GM12891 (cell line): ENCODE results near the gene CCDC8.

Source experiments
- DNase-seq: peaks from one replicate; pipeline ENCODE4 v3.0.0; 2011; ENCODE audit warnings: low spot score; ENCODE audit not compliant: insufficient read length
- FAIRE-seq: peaks from 2 replicates; lab custom pipeline; 2011; peaks lifted over from hg19 to GRCh38; lab: Jason Lieb, UNC
- PAX5 ChIP-seq: IDR thresholded peaks from 2 replicates; pipeline ENCODE4 v1.6.1; 2011; ENCODE audit warnings: low read length, moderate library complexity, mild to moderate bottlenecking; ENCODE audit not compliant: insufficient read depth, severe bottlenecking
- POLR2A ChIP-seq: IDR thresholded peaks from 2 replicates; pipeline ENCODE4 v1.6.1; 2011; ENCODE audit warnings: low read depth, low read length, control low read depth
- POLR2AphosphoS5 ChIP-seq: IDR thresholded peaks from 2 replicates; pipeline ENCODE4 v1.6.1; 2011; ENCODE audit warnings: low read depth, low read length, control low read depth
- POU2F2 ChIP-seq: IDR thresholded peaks from 2 replicates; pipeline ENCODE4 v1.6.1; 2011; ENCODE audit warnings: low read depth, mild to moderate bottlenecking, control low read depth, low read length, moderate library complexity
- SPI1 ChIP-seq: IDR thresholded peaks from 2 replicates; pipeline ENCODE4 v1.6.1; 2011; ENCODE audit warnings: low read depth, low read length, control low read depth
- TAF1 ChIP-seq: IDR thresholded peaks from 2 replicates; pipeline ENCODE4 v1.6.1; 2011; ENCODE audit warnings: low read depth, low read length, control low read depth

CCDC8 gene

DNA sequence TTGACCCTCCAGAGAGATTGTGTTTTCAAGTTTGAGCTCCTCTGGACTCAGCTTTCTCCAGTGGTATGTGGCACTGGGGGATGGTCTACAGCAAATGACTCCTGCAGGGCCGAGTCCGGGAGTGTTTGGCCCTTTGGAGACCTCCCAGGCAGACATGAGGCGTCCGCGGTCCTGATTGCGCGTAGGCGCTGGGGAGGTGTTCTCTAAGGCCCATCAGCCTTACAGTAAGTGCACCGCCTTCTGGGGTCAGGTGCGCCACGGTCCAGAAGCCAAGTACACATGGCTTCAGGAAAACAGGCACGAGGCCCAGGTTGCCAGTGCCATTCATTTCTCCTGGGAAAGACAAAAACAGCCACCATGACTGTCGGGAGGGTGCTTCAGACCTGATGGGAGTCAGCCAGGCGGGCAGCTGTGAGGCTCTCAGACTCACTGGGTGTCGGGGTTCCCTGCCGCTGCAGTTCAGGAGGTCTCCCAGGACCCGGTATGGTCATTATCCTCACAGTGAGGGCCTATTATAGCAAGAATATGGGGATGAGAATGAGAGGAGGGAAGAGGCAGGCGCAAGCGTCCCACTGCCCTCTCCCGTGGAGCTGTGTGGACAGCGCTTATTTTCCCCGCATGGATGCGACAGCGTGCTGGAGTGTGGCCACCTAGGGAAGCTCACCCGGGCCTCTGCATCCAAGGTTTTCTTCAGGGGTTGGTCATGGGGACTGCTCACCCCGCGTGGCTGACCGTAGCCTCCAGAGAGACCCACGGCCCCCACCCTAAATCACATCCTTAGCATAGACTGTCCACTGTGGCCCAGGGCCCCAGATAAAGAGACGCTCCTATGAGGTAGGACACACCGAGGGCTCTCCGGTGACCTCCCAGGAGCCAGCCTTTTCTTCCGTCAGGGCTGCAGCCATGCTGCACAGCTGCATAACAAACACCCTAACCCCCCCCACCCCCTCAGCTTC is 21.8 kb downstream of the CCDC8 start:
- no peak for TF ChIP-seq TAF1
- TF ChIP-seq POLR2A: no peak
- TF ChIP-seq POLR2AphosphoS5: no peak
- no peak for TF ChIP-seq POU2F2
- TF ChIP-seq SPI1: no peak
- no peak for TF ChIP-seq PAX5
- no peak for FAIRE-seq
- DNase-seq: no peak

DNA sequence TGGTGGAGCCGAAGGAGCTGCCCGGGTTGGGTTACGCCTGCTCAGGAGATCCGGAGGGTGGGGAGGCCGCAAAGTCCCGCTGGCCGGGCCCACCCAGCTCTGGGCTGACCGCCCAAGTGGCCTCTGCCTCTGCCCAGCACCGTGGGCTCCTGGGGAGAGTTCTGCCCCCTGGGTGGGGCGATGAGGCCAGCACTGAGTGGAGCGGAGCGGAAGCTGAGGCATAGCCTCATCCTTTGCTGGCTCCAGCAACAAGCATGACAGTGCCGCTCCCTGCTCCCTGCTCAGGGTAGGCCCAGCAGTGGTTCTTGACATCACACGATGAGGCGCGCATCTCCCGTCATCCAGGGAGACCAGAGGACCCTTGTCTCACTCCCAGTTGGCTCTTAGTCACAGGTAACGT is 22.5 kb downstream of the CCDC8 start:
- no peak for TF ChIP-seq SPI1
- no peak for TF ChIP-seq PAX5
- no peak for TF ChIP-seq POU2F2
- no peak for TF ChIP-seq POLR2AphosphoS5
- no peak for TF ChIP-seq POLR2A
- no peak for TF ChIP-seq TAF1
- DNase-seq (no peak), FAIRE-seq (no peak)

DNA sequence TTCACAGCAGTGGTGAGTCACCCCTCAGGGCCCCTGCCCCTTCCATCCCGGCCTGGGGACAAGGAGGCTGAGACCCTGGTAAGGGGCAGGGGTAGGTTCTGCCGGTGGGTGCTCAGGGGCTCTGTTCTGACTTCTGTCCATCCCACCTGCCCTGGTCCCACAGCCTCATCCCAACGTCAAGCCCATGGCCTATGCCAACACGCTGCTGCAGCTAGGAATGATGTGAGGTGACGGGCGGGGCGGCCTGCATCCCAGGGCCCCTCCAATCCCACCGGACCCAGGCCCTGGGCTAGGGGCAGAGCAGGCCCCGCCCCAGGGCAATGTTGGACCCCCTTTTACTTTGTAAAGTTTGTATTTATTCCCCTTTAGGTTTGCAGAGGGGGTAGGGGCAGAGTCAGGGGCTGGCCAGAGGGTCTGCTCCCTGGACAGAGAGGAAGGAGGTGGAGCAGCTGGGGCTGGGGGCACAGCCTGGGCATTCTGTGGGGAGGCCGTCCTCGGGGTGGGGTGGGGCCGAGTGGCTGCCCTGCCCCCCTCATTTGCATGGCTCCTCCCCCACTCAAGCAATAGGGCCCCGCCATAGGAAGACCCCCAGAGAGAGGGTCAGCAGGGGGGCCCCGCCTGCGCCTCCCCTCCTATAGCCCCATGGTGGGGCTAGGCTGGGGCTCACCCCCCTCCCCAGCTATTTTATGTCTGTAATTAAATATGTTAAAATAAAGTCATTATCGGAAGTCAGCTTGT is 23.1 kb downstream of the CCDC8 start:
- DNase-seq: no peak
- no peak for TF ChIP-seq POLR2AphosphoS5
- no peak for TF ChIP-seq POU2F2
- TF ChIP-seq TAF1: no peak
- no peak for TF ChIP-seq PAX5
- no peak for TF ChIP-seq SPI1
- no peak for TF ChIP-seq POLR2A
- no peak for FAIRE-seq

DNA sequence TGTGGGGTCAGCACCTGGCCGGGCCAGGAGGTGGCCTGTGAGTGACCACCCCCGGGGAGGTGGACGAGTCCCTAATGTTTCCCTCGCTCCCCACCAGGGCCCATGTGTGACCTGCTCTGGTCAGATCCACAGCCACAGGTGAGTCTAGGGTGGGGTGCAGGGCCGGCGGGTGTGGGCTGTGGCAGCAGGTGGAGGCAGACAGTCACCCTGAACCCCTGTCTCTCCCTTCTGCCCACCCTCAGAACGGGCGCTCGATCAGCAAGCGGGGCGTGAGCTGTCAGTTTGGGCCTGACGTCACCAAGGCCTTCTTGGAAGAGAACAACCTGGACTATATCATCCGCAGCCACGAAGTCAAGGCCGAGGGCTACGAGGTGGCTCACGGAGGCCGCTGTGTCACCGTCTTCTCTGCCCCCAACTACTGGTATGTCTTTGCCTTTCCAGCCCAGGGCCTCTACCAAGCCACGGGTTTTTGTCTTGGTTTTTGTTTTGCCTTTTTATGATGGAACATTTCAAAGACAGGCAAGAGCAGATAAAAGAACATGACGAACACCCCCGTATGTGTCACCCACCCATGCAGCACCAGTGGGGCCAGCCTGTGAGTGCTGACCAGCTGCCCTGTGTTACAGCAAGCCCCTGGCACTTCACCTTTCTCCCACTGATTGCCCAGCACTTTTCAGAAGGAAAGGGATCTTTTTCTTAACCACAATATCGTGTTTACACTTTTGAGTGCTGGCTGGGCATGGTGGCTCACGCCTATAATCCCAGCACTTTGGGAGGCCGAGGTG is 24.9 kb downstream of the CCDC8 start:
- DNase-seq (no peak), FAIRE-seq (no peak)
- TF ChIP-seq POU2F2 (no peak), PAX5 (no peak), TAF1 (no peak), SPI1 (no peak), POLR2A (no peak), POLR2AphosphoS5 (no peak)

DNA sequence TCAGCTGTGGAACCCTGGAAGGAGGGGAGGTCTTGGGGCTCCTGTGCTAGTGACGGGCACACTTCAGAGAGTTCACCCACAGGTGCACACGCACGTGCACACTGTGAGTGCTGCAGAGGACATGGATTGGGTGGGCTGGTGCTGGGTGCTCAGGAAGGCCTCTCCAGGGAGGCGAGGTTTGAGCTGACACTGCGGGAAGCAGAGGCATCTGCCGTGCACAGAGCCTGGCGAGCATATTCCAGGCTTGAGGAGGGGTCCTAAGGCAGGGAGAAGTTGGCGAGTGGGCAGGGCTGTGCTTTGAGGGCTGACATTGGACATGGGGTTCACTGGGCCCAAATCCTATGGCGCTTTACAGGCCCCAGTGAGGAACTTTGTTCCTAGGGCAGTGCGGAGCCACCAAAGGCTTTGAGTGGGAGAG is 25.6 kb downstream of the CCDC8 start:
- FAIRE-seq (no peak), DNase-seq (no peak)

DNA sequence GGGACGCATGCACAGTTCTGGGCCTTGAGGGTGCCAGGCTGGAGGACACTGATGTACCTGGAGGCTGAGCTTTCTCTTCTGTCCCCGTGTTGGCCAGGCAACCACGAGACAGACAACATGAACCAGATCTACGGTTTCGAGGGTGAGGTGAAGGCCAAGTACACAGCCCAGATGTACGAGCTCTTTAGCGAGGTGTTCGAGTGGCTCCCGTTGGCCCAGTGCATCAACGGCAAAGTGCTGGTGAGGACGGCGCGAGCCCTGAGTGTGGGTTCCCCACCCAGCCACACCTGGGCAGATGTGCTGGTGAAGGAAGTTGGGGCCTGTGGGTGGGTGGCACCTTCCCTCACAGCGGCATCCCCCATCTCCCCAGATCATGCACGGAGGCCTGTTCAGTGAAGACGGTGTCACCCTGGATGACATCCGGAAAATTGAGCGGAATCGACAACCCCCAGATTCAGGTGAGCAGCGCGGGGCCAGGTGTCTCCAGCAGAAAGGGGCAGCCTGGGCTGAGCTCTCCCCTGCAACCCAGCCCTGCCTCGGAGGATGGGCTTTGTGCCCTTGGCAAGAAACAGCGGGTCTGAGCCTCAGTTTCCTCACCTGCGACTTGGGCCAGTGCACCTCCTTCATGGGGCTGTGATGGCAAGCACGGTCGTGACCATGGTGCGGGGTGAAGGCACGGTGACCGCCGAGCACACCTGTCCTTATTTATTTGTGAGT is 26.2 kb downstream of the CCDC8 start:
- no peak for TF ChIP-seq POLR2AphosphoS5
- TF ChIP-seq PAX5: no peak
- TF ChIP-seq POU2F2: no peak
- TF ChIP-seq POLR2A: no peak

More for the DNA sequence above, 25.6 kb downstream of the CCDC8 start:
- no peak for TF ChIP-seq TAF1
- TF ChIP-seq SPI1: no peak
- no peak for TF ChIP-seq POLR2AphosphoS5
- no peak for TF ChIP-seq POLR2A
- no peak for TF ChIP-seq PAX5
- no peak for TF ChIP-seq POU2F2

DNA sequence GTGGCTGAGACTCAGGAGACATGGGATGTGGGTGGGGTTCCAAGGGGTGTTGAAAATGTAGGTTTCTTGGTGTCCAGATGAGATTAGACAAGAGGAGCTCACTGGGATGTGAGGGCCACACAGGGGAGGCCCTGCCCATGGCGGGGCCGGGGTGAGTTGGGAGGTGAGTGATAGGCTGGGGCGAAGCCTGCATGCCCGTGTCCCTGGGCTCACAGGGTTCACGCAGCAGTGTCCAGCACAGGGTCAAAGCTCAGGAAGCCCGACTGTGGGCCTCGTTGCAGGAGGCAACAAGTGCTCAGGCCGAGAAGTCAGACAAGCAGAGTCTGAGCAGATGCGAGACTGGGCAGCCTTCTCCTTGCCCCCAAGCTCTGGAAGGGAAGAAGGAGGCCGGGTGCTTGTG is 27.2 kb downstream of the CCDC8 start:
- DNase-seq: no peak
- TF ChIP-seq PAX5: no peak
- TF ChIP-seq POLR2AphosphoS5: no peak
- no peak for TF ChIP-seq SPI1
- no peak for TF ChIP-seq POU2F2
- no peak for FAIRE-seq

More for the DNA sequence above, 26.2 kb downstream of the CCDC8 start:
- no peak for FAIRE-seq
- no peak for DNase-seq

DNA sequence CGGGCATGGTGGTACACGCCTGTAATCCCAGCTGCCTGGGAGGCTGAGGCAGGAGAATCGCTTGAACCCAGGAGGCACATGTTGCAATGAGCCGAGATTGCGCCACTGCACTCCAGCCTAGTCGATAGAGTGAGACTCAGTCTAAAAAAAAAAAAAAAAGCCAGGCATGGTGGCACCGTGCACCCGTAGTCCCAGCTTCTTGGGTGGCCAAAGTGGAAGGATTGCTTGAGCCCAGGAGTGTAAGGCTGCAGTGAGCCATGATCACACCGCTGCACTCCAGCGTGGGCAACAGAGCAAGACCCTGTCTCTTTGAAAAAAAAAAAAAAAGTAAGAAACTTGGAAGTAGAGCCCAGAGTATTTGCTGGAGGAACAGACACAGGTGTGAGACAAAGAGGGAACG is 27.7 kb downstream of the CCDC8 start:
- FAIRE-seq (no peak), DNase-seq (no peak)
- TF ChIP-seq POLR2A (no peak), TAF1 (no peak), PAX5 (no peak)

DNA sequence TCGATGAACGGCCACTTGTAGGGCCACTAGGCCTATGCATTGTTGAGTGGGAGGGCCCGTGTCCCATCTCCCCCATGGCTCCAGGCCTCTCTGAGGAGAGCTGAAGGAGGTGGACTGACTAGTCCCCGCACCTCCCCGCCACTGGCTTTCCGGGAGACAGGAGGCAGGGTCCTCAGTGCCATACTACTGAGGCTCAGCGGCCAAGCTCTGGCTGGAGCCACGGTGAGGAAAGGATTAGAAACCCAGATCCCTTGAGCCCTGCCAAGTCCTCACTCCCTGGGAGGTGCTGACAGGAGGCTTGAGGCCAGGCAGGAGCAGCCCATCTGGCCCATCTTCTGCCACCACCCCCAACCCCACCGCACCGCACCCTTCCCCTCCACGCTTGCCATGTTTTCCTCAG is 29.0 kb downstream of the CCDC8 start:
- DNase-seq (no peak), FAIRE-seq (no peak)
- TF ChIP-seq PAX5: no peak
- no peak for TF ChIP-seq POU2F2
- no peak for TF ChIP-seq POLR2AphosphoS5
